Calu3 (cell line): ENCODE measurements around the gene ZCCHC7. TPM values are rescaled to one million over a fixed set of nuclear protein-coding genes. Genes with fewer than 3 reads are reported as not detected.

Experiments
- BruUV-seq: library from RNA; stranded (reverse); fragments of 400-500 nt; replicated peaks from 2 replicates; lab custom pipeline; 2021; lab: Mats Ljungman, UMichigan
- CTCF ChIA-PET: fragments of 300-600 bp; sonication (Branson Sonifier 250); formaldehyde crosslinking; loops from one replicate; lab custom pipeline; 2022; ENCODE audit warnings: antibody characterized with exemption; lab: Charles Lee
- DNase-seq: peaks from one replicate; pipeline ENCODE4 v3.0.0; 2022
- H3K27ac Mint-ChIP-seq: one replicate; pipeline ENCODE4 v1.8.0; 2022; ENCODE audit warnings: mixed read lengths; ENCODE audit not compliant: unreplicated experiment
- H3K27me3 Mint-ChIP-seq: one replicate; pipeline ENCODE4 v1.8.0; 2022; ENCODE audit warnings: mixed read lengths; ENCODE audit not compliant: unreplicated experiment
- H3K36me3 Mint-ChIP-seq: one replicate; pipeline ENCODE4 v1.8.0; 2022; ENCODE audit warnings: mild to moderate bottlenecking, moderate library complexity, mixed read lengths; ENCODE audit not compliant: insufficient read depth, unreplicated experiment
- H3K4me1 Mint-ChIP-seq: one replicate; pipeline ENCODE4 v1.8.0; 2022; ENCODE audit warnings: mild to moderate bottlenecking, low read depth, mixed read lengths; ENCODE audit not compliant: unreplicated experiment
- H3K4me3 Mint-ChIP-seq: one replicate; pipeline ENCODE4 v1.8.0; 2022; ENCODE audit warnings: mild to moderate bottlenecking, low read depth, moderate library complexity, mixed read lengths; ENCODE audit not compliant: unreplicated experiment
- H3K9me3 Mint-ChIP-seq: one replicate; pipeline ENCODE4 v1.8.0; 2022; ENCODE audit warnings: low read depth, mixed read lengths; ENCODE audit not compliant: unreplicated experiment
- CTCF ChIP-seq: fragments of 200-600 bp; IDR thresholded peaks from one replicate; pipeline ENCODE4 v1.8.0; 2022; ENCODE audit warnings: antibody characterized with exemption; ENCODE audit not compliant: unreplicated experiment
- intact Hi-C: fragments of 100-400 bp; cut with micrococcal nuclease; formaldehyde crosslinking; loops from one replicate; pipeline ENCODE4 v1.10.0; 2022; ENCODE audit not compliant: unreplicated experiment
- total RNA-seq: library from RNA; stranded (reverse); gene quantifications from 2 replicates; pipeline ENCODE4 v1.2.3, GENCODE V29; 2022

Gene ZCCHC7
- total RNA-seq, 1 experiment from 2014 or later = 6.5 TPM

GRCh38 chr9:37266630-37267029 is 146.3 kb downstream of the ZCCHC7 start:
- Mint-ChIP-seq H3K9me3 (no peaks in the 10 kb centered on the region), H3K27ac (no peak overlapping the region), H3K36me3 (no peaks in the 10 kb centered on the region), H3K27me3 (no peaks in the 10 kb centered on the region), H3K4me1 (no peaks in the 10 kb centered on the region), H3K4me3 (no peak overlapping the region)
- no peak for TF ChIP-seq CTCF
- DNase-seq = no peak
- BruUV-seq = no TSS peak
- CTCF ChIA-PET = no interaction called here
- intact Hi-C loops = no loop called here

GRCh38 chr9:37269221-37269620 is 148.8 kb downstream of the ZCCHC7 start:
- H3K4me1 Mint-ChIP-seq = no peaks in the 10 kb centered on the region
- no peak for DNase-seq
- no TSS peak for BruUV-seq
- intact Hi-C loops = no loop called here
- H3K27ac Mint-ChIP-seq = no peak overlapping the region
- no peaks in the 10 kb centered on the region for H3K9me3 Mint-ChIP-seq
- H3K27me3 Mint-ChIP-seq = no peaks in the 10 kb centered on the region
- no peaks in the 10 kb centered on the region for H3K36me3 Mint-ChIP-seq
- TF ChIP-seq CTCF = no peak
- no peak overlapping the region for H3K4me3 Mint-ChIP-seq
- CTCF ChIA-PET = interaction anchor here (0.7 kb wide), 1 partner anchor 12 kb away, joined by 4 read pairs; no protein-coding TSS in a partner anchor

GRCh38 chr9:37271679-37272078 is 151.3 kb downstream of the ZCCHC7 start:
- H3K27me3 Mint-ChIP-seq = no peaks in the 10 kb centered on the region
- no peak overlapping the region for H3K27ac Mint-ChIP-seq
- no peak overlapping the region for H3K4me3 Mint-ChIP-seq
- no peak for TF ChIP-seq CTCF
- intact Hi-C loops = no loop called here
- no TSS peak for BruUV-seq
- no peak for DNase-seq
- no peaks in the 10 kb centered on the region for H3K36me3 Mint-ChIP-seq
- no peaks in the 10 kb centered on the region for H3K9me3 Mint-ChIP-seq
- H3K4me1 Mint-ChIP-seq = no peaks in the 10 kb centered on the region
- CTCF ChIA-PET = no interaction called here

GRCh38 chr9:37273595-37273994 is 153.2 kb downstream of the ZCCHC7 start:
- CTCF ChIA-PET = no interaction called here
- no peaks in the 10 kb centered on the region for H3K27me3 Mint-ChIP-seq
- H3K4me3 Mint-ChIP-seq = no peak overlapping the region
- no peaks in the 10 kb centered on the region for H3K9me3 Mint-ChIP-seq
- DNase-seq = no peak
- intact Hi-C loops = no loop called here
- BruUV-seq = no TSS peak
- H3K4me1 Mint-ChIP-seq = no peaks in the 10 kb centered on the region
- no peak for TF ChIP-seq CTCF
- H3K27ac Mint-ChIP-seq = no peak overlapping the region
- H3K36me3 Mint-ChIP-seq = no peaks in the 10 kb centered on the region
